ENCODE results near the gene TPK1. TPM values are rescaled to one million over a fixed set of nuclear protein-coding genes. Genes with fewer than 3 reads are reported as not detected.
"Not testable (repeated sequence)": the region's sequence is repeated elsewhere in the genome, so short reads cannot be mapped to it uniquely, and the experiment has no call there.

The TPK1 gene
- total RNA-seq, 1 donor from 2014 or later: 5.7 TPM

DNA sequence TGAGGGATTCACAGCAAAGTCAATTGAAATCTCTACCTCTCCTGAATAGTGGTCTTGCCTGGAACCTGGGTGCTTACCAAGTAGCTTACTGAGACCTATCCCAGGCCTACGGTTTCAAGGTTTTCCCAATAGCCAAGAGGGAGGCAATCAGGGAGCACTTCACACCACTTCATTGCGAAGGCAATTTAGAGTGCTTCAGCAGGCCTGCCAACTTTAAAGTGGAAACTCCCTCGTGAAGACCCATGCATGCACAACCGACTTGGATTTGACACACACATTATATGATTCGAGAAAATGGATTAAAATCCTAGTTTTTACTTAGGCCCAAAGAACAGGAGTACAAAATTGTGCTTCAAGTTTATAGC, 380.8 kb downstream of the TPK1 start:
- no peak for DNase-seq (ENCODE audit: low spot score)
- intact Hi-C loops (cut with DNase I): no loop called here

DNA sequence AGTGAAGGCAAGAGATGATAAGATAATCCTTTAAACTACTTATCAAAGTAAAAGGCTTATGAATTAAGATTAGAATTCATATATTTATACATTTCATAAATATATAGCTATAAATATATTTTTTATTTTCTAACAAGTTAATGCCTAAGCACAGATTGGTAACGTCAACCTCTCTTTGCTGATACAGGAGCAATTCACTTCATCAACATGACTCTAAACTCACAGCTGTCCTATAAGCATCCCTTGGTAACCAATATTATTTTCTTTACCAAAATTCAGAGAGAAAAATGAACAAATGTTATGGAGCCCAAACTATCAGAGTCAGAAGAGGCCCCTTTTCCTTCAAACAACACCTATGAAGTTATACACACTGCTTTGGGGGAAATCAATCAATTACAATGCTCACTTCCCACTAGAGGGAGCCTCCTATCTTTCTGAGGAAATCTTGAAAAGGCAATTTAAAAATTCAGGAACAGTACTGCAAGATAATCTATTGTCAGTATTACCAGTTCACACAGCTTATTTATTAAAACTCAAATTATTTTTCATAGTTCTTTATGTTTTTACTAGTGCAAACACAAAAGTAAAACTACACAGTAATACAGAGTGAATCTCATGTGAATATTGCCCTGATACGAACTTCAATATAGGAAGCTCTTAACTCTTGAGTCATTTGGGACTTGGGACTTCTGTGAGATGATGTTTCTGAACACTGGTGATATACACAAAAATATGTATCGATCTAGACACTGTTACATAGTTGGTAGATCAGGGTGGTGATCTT, 381.4 kb downstream of the TPK1 start:
- DNase-seq (ENCODE audit: low spot score): no peak
- intact Hi-C loops (cut with DNase I): no loop called here

DNA sequence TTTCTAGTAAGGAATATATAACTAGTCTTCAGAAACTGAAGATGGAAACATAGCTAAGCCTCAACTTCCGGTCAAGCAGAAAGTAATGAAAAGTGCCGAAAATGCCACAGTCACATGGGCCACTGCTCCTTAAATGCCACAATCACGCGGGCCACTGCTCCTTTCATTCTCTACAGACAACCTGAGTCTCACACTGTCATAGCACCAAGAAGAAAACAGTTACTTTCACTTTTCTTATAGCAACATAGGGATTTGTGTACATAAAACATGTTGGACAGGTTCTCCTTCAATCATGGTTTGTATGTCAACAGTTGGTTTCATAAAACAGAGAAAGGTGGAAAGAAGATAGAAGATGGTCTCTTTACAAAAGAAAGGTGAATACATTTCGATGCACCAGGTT, 383.8 kb downstream of the TPK1 start:
- DNase-seq (ENCODE audit: low spot score): no peak
- intact Hi-C loops (cut with DNase I): no loop called here

DNA sequence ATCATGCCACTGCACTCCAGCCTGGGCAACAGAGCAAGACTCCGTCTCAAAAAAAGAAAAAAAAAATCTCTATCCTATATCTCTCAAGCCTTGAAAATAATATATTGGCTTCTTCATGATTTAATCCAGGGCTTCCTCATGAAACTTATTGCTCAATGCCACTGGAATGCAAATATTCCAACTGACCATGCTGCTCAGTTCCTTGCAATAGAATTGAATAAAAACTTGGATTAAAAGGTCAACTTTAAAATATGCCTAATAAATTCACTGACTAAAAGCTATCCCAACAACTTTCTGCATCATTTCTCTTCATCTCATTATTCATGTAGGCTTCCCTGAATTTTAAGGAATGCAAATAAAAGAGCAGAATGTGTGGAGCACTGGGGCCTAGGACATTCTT, 390.3 kb downstream of the TPK1 start:
- intact Hi-C loops (cut with DNase I): no loop called here
- DNase-seq (ENCODE audit: low spot score): no peak

DNA sequence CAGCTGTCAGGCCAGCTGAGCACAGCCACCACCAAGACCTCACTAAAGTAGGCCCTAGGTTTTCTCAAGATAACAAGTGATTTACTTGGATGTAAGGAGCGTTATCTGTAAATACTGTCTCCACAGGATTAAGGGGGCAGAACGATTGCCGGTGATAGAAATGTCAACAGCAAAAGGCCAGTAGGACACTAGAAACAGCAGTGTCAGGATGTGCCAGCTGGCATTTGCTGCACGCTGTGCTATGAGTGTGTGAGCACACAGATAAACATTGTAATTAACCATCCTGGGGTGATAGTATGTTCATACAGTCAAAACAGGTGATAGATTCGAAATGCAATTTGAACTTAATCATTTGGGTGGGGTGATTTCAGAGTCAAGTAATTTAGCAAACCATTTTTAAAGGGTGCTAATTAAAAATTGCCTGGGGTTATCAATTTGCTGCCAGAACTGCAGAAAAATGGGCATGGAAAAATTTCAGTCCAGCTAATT, 396.1 kb downstream of the TPK1 start:
- intact Hi-C loops (cut with DNase I): no loop called here
- DNase-seq (ENCODE audit: low spot score): no peak

DNA sequence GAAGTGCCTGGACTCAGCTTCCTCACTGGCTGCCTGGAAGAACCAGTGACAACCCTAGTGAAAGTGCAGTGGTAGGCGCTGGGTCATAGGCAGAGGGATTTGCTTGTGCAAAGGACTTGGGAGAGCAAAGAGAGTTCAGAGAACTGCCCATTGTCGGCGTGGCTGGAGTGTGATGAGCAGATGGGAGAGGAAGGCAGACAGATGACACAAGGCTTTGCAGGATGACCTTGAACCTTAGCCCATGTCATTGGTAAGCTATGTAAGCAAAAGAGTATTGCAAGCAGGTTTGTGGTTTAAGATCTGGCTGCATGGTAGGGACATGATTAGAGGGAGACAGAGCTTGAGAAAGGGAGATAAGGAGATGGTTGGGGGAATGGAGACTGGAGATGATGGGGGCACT, 397.1 kb downstream of the TPK1 start:
- no peak for DNase-seq (ENCODE audit: low spot score)
- intact Hi-C loops (cut with DNase I): no loop called here

DNA sequence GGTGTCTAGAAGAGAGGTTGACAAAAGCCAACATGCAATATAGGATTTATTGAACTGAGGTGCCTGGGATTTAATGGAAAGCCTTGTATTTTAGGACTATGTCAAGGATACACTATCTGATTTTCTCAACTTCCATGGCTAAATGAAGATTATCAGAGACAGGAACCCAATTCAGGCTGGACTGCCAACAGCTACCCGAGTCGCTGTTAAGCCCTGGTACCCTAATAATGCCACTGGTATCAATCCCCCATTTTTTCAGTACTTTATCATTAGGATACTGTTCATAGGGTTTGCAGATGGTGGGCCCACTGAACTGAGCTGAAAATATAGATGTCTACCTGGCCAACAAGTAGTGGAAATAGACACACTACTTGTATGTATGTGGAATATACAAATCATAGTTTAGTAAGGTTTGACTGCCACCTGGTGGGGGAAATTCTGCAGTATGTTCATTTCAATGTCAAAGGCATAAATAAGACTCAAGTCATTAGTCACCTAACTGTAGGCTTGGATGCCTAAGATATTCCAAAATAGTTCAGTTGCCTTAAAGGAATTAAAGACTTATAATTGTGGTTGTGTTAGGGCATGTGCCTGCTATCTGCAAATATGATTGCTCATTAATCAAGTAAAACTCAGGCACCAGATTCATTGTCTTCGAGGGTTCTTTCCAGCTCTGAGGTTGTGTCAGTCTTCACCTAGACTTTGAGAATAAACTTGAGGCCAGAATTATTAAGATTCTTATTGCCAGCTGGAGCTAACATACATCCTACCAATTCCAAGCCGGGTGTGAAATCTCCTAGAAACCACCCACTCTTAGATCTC, 398.3 kb downstream of the TPK1 start:
- intact Hi-C loops (cut with DNase I): no loop called here
- DNase-seq (ENCODE audit: low spot score): no peak

DNA sequence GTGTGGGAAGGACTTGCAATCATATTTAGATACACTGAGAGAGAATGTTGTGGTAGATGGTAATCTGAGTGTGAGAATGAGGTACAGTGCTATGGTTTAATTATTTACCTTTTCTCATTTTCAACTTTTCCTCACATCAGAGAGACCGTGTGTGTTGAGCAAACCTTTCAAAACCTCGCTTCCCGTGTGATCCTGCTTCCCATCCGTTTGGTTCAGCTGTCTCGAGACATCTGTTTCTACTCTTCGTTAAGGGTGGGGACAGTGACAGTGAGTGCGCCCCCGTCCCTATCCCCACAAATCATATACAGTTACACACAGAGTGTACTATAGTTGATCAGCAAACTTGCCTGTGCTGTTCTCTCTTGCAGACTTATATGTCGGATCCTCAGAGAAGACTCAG, 399.4 kb downstream of the TPK1 start:
- intact Hi-C loops (cut with DNase I): no loop called here
- no peak for DNase-seq (ENCODE audit: low spot score)

DNA sequence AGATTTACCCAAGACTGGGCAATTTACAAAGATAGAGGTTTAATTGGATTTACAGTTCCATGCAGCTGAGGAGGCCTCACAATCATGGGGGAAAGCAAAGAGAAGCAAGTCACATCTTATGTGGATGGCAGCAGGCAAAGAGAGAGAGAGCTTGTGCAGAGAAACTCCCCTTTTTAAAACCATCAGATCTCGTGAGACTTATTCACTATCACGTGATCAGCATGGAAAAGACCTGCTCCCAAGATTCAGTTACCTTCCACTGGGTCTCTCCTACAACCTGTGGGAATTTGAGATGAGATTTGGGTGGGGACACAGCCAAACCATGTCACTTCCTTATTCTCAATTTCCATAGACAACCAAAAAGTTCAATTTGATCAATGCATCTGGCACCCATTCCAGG, 407.4 kb downstream of the TPK1 start:
- intact Hi-C loops (cut with DNase I): no loop called here
- no peak for DNase-seq (ENCODE audit: low spot score)

DNA sequence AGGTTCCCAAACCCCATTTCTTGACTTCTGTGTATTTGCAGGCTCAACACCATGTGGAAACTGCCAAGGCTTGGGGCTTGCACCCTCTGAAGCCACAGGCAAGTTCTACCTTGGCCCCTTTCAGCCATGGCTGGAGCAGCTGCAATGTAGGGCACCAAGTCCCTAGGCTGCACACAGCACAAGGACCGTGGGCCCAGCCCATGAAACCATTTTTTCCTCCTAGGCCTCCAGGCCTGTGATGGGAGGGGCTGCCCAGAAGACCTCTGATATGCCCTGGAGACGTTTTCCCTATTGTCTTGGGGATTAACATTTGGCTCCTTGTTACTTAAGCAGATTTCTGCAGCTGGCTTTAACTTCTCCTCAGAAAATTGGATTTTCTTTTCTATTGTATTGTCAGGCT, 408.3 kb downstream of the TPK1 start:
- intact Hi-C loops (cut with DNase I); DNase-seq (ENCODE audit: low spot score): not testable (repeated sequence)

DNA sequence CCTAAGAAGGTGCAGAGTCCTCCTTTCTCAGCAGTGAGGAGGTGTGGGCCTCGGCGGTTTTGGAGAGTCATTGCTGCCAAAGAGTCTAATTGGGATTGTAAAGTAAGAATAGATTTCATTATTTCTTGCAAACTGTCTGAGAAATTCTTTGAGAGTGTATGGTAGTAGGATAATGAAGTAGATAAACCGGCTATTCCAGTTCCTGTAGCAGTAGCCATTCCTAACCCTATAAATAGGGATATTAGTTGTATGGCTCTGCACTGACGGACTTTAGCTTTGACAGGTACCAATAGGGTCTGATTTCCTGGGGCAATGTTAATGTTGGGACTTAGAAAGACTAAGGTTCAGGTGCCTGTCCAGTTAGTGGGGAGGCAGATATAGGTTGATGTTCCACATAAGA, 416.9 kb downstream of the TPK1 start:
- DNase-seq (ENCODE audit: low spot score); intact Hi-C loops (cut with DNase I): not testable (repeated sequence)

DNA sequence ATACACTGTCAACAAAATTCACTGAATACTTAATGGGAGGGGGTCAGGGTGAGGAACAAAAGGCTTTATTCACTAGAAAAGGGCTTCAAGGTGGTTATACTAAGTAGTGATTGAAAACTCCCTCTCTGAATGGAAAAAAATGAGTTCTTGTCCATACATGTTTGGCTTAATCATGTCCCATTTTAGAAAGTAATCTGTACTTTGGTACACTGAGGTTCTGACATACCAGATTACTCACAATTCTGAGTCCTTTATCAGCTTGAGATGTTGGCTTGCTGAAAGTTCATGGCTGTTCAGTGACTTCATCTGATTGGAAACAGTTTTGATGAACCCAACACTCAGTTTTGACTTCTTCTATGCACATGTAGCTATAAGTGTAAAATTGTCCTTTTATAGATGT, 419.5 kb downstream of the TPK1 start:
- DNase-seq (ENCODE audit: low spot score): no peak
- intact Hi-C loops (cut with DNase I): no loop called here

DNA sequence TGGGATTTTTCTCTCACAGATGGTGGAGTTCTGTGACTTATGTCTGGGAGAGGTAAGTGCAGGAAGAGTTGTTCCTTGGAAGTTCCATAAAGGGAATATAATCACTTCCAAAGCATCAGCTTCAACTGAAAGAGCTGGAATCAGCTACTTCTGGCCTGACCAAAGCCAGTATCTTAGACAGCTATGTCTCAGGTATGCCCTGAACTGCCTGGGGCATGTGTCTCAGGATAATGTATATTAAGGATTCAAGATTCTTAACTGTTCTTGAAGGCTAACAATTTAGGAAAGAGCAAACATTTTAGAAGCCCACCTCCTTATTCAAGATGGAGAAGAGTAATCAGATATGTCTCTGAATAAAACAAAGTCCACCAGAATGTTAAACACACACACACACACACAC, 420.0 kb downstream of the TPK1 start:
- intact Hi-C loops (cut with DNase I): no loop called here

DNA sequence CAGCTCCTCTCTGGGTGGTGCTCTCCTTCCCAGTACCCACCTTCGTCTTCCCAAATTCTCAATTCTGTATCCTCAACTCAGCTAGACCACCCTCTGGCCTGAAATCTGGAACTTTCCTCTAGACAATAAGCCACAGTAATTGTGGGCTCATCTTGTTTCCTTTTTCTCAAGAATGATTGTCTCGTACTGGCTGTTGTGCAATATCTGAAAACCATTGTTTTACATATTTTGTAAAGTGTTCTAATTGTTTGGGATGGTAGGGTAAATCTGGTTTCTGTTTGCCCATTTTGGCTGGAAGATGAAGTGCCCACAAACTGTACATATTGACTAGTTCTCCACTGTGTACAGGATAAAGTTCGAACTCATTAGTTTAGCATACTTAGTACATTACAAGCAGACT, 421.0 kb downstream of the TPK1 start:
- DNase-seq (ENCODE audit: low spot score): no peak
- intact Hi-C loops (cut with DNase I): no loop called here

More for the DNA sequence above, 420.0 kb downstream of the TPK1 start:
- DNase-seq (ENCODE audit: low spot score): no peak

DNA sequence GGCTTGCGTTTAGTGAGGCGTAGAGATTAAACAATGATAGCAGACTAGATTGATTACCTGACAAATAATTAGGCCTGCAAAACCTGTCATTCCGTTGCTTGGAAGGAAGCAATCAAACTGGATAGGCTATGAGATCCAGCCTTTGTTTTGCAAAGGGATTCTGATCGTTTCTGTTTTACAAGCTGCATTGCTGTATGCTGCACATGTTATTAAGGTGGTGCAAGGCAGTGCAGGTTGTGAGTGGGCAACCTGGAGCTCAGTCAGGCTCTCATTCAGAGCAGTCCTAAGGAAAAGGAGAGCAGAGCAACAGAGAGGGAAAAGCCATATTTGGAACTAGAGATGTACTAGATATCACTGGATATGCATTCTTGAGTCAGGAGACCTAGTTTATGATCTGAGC, 425.4 kb downstream of the TPK1 start:
- intact Hi-C loops (cut with DNase I): no loop called here
- DNase-seq (ENCODE audit: low spot score): no peak

DNA sequence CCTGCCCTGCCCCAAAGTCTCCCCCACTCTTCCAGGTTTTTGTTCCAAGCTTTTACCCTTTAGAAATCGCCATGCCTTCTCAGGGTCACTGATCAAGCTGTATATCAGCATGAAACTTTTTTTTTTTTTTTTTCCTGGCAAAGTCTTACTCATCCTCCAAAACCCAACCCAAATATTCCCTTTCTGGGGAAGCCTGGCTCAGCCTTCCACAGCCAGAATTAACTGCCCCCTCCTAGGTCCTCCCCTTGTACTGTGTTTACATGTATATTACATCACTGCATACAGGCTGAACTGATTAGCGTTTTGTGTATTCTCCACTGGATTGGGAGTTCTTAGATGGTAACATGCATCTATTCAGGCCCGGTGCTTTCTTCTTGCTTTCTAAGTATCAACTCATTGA, 427.7 kb downstream of the TPK1 start:
- no peak for DNase-seq (ENCODE audit: low spot score)
- intact Hi-C loops (cut with DNase I): no loop called here

DNA sequence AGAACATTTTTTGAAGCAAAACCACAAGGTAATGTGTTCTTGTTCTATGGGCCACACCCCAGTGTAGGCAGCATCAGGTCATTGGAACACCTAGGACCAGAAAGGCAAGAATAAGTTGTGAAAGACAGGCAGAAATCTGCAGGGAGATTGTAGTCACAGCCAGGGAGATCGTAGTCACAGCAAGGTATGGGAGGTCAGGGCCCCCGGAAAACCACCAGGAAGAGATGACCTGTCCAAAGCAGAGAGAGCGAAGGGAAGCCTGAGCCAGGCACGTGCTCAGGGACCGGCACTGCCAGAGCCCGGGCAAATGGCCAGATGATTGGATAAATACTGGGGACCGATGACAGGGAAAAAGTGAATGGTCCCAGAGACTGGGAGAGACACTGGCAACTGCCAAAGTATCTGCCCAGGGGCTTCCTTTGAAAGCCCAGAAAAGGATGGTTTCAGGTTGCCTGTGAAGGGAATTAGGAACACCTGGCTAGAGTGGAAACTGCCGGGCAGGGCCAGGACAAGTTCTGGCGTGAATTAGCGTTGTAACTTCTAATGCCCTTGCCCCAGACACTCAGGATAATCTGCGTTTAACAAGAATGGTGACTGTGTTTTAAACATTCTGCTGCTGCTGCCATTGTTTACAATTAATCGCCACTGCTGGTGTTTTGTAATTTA, 428.5 kb downstream of the TPK1 start:
- intact Hi-C loops (cut with DNase I): no loop called here
- no peak for DNase-seq (ENCODE audit: low spot score)

DNA sequence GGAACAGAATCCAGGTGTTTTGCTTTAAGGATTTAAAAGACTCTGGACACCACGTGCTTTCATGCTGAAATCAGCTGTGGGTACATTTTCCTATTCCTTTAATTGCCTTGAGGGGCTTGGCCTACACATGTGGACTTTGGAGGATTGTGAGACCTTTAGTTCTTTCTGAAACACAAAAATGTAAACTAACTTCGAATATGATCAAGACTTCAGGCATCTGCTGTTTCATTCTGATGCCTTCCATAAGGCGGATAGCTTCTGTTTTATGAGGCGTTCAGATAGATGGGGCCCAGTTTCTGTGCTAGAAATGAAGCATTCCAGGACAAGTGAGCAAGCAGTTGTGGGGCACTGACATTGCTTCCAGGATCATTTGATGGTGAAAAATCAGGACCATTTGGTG, 430.9 kb downstream of the TPK1 start:
- intact Hi-C loops (cut with DNase I): no loop called here
- DNase-seq (ENCODE audit: low spot score): no peak

DNA sequence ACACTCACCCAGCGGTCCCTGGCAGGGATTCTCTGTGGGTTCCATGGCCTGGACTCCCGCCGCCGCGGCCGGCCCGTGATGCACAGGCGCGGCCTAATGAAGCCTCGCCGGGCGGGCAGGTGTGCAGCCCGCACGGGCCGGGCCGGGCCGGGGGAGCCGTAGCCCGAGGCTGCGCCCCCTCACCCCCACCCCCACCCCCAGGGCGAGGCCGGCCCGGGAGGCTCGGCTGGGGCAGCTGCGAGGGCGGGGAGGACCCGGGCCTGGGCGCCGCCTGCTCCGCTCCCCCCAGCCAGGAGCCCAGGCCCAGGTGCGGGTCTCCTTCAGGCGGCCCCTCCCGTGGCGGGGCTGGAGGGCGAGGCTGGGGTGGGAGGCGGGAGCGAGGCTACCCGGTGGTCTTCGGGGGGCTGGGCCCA, 432.2 kb downstream of the TPK1 start, which contains the start of gene NOBOX:
Gene NOBOX, minus strand, starts transcription at position 45 of the 413 bp plus-strand sequence.
- no peak for DNase-seq (ENCODE audit: low spot score)

DNA sequence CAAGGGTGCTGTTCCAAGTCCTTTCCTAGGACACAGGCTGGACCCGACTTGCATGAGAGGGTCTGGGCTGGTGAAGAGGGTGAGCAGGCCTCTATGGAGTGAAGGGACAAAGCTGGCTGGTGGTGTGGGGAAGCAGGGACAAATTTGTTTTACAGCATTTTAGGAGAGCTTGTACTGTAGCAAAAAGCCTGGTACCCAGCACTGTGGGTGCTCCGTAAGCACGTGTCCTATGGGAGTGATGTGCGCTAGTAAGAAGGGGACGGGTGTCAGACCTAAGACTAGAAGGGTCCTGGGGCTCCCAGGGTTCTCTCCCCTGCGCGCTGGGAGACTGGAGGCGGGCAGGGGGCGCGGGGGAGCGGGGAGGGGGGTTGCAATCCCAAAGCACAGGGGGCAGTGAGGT, 432.8 kb downstream of the TPK1 start:
- no peak for DNase-seq (ENCODE audit: low spot score)
- intact Hi-C loops (cut with DNase I): no loop called here

More for the DNA sequence above, 432.2 kb downstream of the TPK1 start, which contains the start of gene NOBOX:
- intact Hi-C loops (cut with DNase I): no loop called here
